DOHH2 (cell line): ENCODE results near the gene UXT.

Source experiments
- CTCF ChIP-seq: fragments of 200-600 bp; sonication (generic); IDR thresholded peaks from one replicate; pipeline ENCODE4 v1.5.1; 2014; ENCODE audit warnings: antibody characterized with exemption, mild to moderate bottlenecking, low read depth, low read length; ENCODE audit not compliant: poor library complexity, severe bottlenecking
- EZH2phosphoT487 ChIP-seq: fragments of 200-600 bp; sonication (generic); IDR thresholded peaks from 2 replicates; pipeline ENCODE4 v1.6.1; 2017; ENCODE audit warnings: borderline replicate concordance, mild to moderate bottlenecking, antibody characterized with exemption, low read length, moderate library complexity, mixed read lengths

- TF ChIP-seq CTCF (no peak), EZH2phosphoT487 (no peak)
These were observed 21.3 kb downstream of the UXT start for GRCh38 chrX:47637546-47638195.
